Left hindlimb (tissue), 1 donor: ENCODE results near the gene CTIF.

Experiments
- DNase-seq: peaks from one replicate; pipeline ENCODE4 v3.0.0-alpha.2; 2018

The CTIF gene

GRCh38 chr18:48602759-48603390, 64.0 kb downstream of the CTIF start:
- DNase-seq, result no peak

GRCh38 chr18:48605408-48605845, 66.6 kb downstream of the CTIF start:
- DNase-seq, result no peak

GRCh38 chr18:48607056-48607984, 68.5 kb downstream of the CTIF start:
- DNase-seq, result peak; percentile 78

GRCh38 chr18:48608581-48608980, 69.8 kb downstream of the CTIF start:
- DNase-seq, result no peak

- DNase-seq, result no peak
These were observed 70.3 kb downstream of the CTIF start for GRCh38 chr18:48609114-48609513.

- no peak for DNase-seq
These were observed 71.3 kb downstream of the CTIF start for GRCh38 chr18:48609820-48610815.

- DNase-seq, result no peak
These were observed 72.4 kb downstream of the CTIF start for GRCh38 chr18:48611203-48611602.

GRCh38 chr18:48611785-48612480, 73.1 kb downstream of the CTIF start:
- DNase-seq, result no peak

GRCh38 chr18:48612511-48612910, 73.7 kb downstream of the CTIF start:
- DNase-seq, result no peak

GRCh38 chr18:48612917-48613316, 74.1 kb downstream of the CTIF start:
- no peak for DNase-seq

GRCh38 chr18:48613589-48614404, 75.0 kb downstream of the CTIF start:
- peak; percentile 61 for DNase-seq

GRCh38 chr18:48615566-48616401, 77.0 kb downstream of the CTIF start:
- DNase-seq, result no peak

GRCh38 chr18:48616484-48617255, 77.8 kb downstream of the CTIF start:
- DNase-seq, result no peak

GRCh38 chr18:48617844-48618497, 79.1 kb downstream of the CTIF start:
- DNase-seq, result no peak

GRCh38 chr18:48619016-48619415, 80.2 kb downstream of the CTIF start:
- DNase-seq, result no peak

- DNase-seq, result no peak
These were observed 80.7 kb downstream of the CTIF start for GRCh38 chr18:48619501-48619900.

- no peak for DNase-seq
These were observed 81.2 kb downstream of the CTIF start for GRCh38 chr18:48620071-48620470.

- no peak for DNase-seq
These were observed 82.4 kb downstream of the CTIF start for GRCh38 chr18:48621240-48621639.
